Skeletal muscle tissue (tissue), 4 donors: ENCODE results near the gene RGL4. TPM values are rescaled to one million over a fixed set of nuclear protein-coding genes. Genes with fewer than 3 reads are reported as not detected.

Experiments
- H3K27ac ChIP-seq: one replicate; pipeline ENCODE4 v1.7.0; 2013; ENCODE audit warnings: mild to moderate bottlenecking, low read depth, low read length, inconsistent platforms
- H3K27me3 ChIP-seq, 3 donors: one replicate each; pipeline ENCODE4 v1.7.0; 2013; ENCODE audit warnings: low read length in 3 of 3; ENCODE audit not compliant: control insufficient read depth in 3 of 3, insufficient read depth in 3 of 3
- H3K36me3 ChIP-seq, 3 donors: one replicate each; pipeline ENCODE4 v1.7.0; 2013; ENCODE audit warnings: low read length in 3 of 3; ENCODE audit not compliant: control insufficient read depth in 3 of 3, insufficient read depth in 3 of 3
- H3K4me1 ChIP-seq, 3 donors: one replicate each; pipeline ENCODE4 v1.7.0; 2013; ENCODE audit warnings: low read length in 3 of 3, mild to moderate bottlenecking in 3 of 3; ENCODE audit not compliant: control insufficient read depth in 3 of 3, insufficient read depth in 3 of 3
- H3K4me3 ChIP-seq, 3 donors: one replicate each; pipeline ENCODE4 v1.7.0; 2013; ENCODE audit warnings: low read length in 3 of 3
- H3K9ac ChIP-seq, 3 donors: one replicate each; pipeline ENCODE4 v1.7.0; 2013; ENCODE audit warnings: low read length in 3 of 3, mild to moderate bottlenecking in 3 of 3, moderate library complexity in 2 of 3, low read depth in 1 of 3
- H3K9me3 ChIP-seq, 3 donors: one replicate each; pipeline ENCODE4 v1.7.0; 2013; ENCODE audit warnings: low read length in 3 of 3; ENCODE audit not compliant: control insufficient read depth in 3 of 3
- total RNA-seq: library from RNA; depleted of rRNA; stranded (reverse); fragments of >200 nt; gene quantifications from one replicate; pipeline ENCODE4 v1.2.3, GENCODE V29; 2014
- donor health status: Osteomylitis.

The RGL4 gene
- total RNA-seq, 1 donor from 2014 or later, result 0.52 TPM

DNA sequence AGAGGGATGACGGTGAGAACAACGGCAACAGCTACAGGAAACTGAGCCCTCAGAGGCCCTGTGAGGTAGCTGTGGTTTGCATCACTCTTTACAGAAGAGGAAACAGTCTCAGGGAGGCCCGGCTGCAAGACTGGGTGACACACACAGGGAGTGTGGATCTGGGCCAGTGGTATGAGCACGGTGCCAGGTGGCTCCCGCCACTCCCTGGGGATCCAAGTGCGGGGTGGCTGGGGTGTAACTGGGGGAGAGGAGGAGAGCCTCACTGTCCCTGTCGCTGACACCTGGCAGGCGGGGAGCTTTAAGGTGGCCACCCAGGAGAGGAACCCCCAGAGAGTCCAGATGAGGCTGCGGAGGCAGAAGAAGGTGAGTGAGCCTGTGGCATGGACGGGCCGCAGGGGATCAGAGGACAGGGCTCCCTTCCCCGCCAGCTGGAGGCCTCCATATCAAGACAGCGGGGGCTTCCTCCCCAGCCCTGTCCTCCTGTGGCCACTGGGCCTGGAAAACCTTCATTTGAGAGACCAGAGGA is 5.6 kb downstream of the RGL4 start:
- Histone ChIP-seq H3K4me3 (no peak overlapping the region), H3K4me1 (peaks cover 9 to 15% (median 10%) of the 10 kb centered on the region in 3 donors), H3K27ac (no peak overlapping the region), H3K27me3 (no peaks in the 10 kb centered on the region), H3K9ac (no peak overlapping the region), H3K36me3 (peaks cover 32 to 44% (median 34%) of the 10 kb centered on the region in 3 donors), H3K9me3 (no peaks in the 10 kb centered on the region)

DNA sequence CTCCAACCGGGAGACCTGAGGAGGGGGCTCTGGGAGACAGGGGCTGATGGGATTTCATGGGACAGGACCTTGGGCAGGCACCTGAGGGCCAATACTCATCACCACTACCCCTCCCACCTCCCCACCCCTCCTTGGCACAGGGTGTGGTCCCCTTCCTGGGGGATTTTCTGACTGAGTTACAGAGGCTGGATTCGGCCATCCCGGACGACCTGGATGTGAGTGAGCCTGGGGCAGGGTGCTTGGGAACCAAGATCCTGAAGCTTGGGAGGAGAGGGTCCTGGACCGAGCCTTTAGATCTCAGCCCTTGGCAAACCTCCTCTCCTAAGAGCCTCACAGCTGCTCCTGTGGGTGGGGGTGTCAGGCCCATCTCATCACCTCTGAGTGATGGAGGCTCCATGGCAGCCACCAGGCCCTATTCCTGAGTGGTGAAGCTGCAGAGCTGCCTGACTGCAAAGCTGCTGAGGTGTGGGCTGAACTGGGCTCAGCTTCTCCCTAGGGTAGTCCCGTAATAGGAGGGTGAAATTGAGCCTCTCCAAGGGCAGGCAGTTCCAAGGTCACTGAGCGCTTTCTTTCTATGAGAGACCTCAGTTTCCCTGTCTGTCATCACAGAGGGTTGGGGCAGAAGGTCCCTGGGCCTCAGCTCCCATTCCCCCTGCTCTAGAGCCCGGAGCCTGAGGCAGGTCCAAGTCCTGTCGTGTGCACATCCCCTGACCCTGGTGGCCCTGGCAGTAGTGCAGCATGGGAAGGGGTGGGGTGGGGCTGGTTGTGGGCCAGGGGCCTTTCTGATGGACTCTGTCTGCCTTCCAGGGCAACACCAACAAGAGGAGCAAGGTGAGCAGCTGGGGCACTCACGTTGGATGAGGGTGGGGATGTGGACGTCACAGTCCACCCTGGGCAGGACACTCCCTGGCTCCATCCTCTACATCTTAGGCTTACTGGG is 6.5 kb downstream of the RGL4 start:
- Histone ChIP-seq H3K9ac (no peak overlapping the region), H3K4me3 (no peak overlapping the region), H3K9me3 (no peaks in the 10 kb centered on the region), H3K4me1 (peaks cover 9 to 15% (median 10%) of the 10 kb centered on the region in 3 donors), H3K36me3 (peaks cover 32 to 52% (median 38%) of the 10 kb centered on the region in 3 donors), H3K27me3 (no peaks in the 10 kb centered on the region), H3K27ac (no peak overlapping the region)

DNA sequence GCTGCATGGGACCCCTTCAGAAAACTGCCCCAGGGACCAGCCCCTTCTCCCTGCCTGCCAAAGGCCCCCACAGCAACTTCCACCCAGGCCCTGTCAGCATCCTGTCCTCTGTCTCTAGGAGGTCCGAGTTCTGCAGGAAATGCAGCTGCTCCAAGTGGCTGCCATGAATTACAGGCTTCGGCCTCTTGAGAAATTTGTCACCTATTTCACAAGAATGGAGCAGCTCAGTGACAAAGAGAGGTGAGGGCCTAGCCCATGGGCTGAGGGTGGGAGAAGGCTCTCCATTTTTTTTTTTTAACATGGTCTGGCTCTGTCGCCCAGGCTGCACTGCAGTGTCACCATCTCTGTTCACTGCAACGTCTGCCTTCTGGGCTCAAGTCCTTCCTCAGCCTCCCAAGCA is 7.3 kb downstream of the RGL4 start:
- H3K4me1 ChIP-seq, result peaks cover 2 to 7% (median 4%) of the 10 kb centered on the region in 3 donors
- H3K9me3 ChIP-seq, result no peaks in the 10 kb centered on the region
- no peak overlapping the region for H3K27ac ChIP-seq
- H3K4me3 ChIP-seq, result no peak overlapping the region
- no peak overlapping the region for H3K9ac ChIP-seq
- H3K27me3 ChIP-seq, result no peaks in the 10 kb centered on the region
- peaks cover 26 to 52% (median 40%) of the 10 kb centered on the region in 3 donors for H3K36me3 ChIP-seq

DNA sequence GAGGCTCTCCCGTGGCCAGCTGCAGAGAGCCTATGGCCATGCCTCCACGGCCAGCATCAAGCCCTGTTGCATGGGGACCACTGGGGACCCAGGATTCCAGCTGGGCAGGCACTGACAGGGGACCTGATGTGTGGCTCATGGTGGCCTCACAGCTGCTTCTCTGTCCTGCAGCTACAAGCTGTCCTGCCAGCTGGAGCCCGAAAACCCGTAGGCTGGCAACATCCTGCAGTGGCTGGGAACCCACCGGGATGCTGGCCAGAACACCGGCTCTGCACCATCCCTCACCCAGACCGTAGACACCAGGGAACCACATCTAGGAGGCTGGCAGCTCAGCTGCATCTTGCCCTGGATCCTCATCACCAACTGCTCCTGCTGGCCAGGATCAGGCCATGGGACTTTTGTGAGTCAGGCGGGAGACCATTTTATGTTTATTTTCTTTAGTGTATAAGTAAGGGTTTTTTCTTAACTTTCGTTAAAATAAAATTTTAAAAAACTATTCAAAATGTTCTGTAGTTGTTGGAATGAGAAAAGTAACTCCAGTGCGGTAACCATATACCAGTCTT is 7.9 kb downstream of the RGL4 start:
- H3K9ac ChIP-seq, result no peak overlapping the region
- H3K27ac ChIP-seq, result no peak overlapping the region
- H3K9me3 ChIP-seq, result no peaks in the 10 kb centered on the region
- H3K36me3 ChIP-seq, result peaks cover 25 to 46% (median 36%) of the 10 kb centered on the region in 3 donors
- H3K4me3 ChIP-seq, result no peak overlapping the region
- no peaks in the 10 kb centered on the region for H3K27me3 ChIP-seq
- H3K4me1 ChIP-seq, result peaks cover 0 to under 1% (median 0%) of the 10 kb centered on the region in 3 donors

DNA sequence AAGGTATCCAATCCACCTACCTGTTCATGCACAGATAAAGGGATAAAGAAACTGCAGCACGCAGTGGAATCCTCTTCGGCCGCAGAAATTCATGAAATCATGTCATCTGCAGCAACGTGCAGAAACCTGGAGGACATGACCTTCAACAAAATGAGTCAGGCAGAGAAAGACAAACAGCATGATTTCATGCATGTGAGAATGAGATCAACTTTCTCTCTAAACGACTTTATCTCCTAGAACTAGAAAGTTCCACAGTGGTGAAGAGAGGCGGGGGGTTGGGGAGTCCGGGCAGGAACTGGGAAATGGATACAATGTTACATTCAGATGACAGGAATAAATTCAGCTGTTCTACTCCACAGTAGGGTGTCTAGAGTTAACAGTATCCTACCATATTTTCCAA is 9.9 kb downstream of the RGL4 start:
- Histone ChIP-seq H3K9ac (no peak overlapping the region), H3K9me3 (no peaks in the 10 kb centered on the region), H3K4me3 (no peak overlapping the region), H3K27me3 (no peaks in the 10 kb centered on the region), H3K27ac (no peak overlapping the region), H3K36me3 (peaks cover 19 to 53% (median 38%) of the 10 kb centered on the region in 3 donors), H3K4me1 (no peaks in the 10 kb centered on the region)

DNA sequence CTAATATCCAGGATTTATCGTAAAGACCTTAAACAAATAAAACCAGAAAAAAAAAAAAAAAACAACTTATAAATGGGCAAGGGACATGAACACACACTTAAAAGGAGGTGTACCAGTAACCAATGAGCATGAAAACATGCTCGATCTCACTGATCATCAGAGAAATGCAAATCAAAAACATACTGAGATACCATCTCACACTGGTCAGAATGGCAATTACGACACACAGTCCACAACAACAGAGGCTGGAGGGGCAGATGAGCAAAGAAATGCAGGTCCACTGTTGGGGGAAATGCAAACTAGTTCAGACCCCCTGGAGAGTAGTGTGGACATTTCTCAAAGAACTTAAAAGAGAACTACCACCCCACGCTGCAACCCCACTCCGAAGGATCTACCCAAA is 13.2 kb downstream of the RGL4 start:
- Histone ChIP-seq H3K9ac (no peak overlapping the region), H3K4me3 (no peak overlapping the region), H3K36me3 (peaks cover 38 to 73% (median 56%) of the 10 kb centered on the region in 3 donors), H3K27me3 (no peaks in the 10 kb centered on the region), H3K9me3 (no peaks in the 10 kb centered on the region), H3K4me1 (no peaks in the 10 kb centered on the region), H3K27ac (no peak overlapping the region)

DNA sequence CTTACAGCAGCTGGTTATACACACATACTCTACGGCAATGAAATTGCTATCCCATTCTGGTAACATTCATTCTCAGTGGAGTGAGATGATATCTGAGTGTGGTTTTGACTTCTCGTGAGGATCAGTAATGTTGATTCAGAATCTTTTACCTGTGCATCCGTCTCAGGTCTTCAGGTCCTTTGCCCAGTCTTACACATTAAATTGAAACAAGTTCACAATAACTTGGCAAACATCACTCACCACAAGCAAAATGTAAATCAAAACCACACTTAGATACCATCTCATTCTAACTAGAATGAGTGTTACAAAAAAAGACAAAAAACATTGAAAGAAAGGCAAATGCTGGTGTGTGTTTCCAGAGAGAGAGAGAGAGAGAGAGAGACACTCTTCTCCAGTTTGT is 14.0 kb downstream of the RGL4 start:
- Histone ChIP-seq H3K36me3 (peaks cover 45 to 76% (median 64%) of the 10 kb centered on the region in 3 donors), H3K27me3 (no peaks in the 10 kb centered on the region), H3K9me3 (no peaks in the 10 kb centered on the region), H3K4me1 (no peaks in the 10 kb centered on the region), H3K4me3 (no peak overlapping the region), H3K27ac (no peak overlapping the region), H3K9ac (no peak overlapping the region)

DNA sequence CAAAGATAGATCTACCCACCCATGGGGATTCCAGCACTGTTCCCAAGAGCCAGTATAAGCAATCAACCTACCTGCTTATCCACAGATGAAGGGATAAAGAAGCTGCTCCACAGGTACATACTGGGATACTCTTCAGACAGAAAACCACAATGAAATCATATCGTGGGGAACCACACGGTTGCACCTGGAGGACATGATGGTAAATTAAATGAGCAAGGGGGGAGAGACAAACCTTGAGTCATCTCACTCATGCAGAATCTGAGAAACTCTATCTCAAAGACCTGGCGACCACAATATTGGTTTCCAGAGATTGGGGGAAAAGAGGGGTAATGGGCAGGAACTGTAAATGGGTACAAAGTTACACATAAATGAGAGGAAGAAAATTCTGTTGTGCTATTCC is 14.5 kb downstream of the RGL4 start:
- Histone ChIP-seq H3K27ac (no peak overlapping the region), H3K36me3 (peaks cover 45 to 78% (median 62%) of the 10 kb centered on the region in 3 donors), H3K4me1 (no peaks in the 10 kb centered on the region), H3K4me3 (no peak overlapping the region), H3K9me3 (no peaks in the 10 kb centered on the region), H3K27me3 (no peaks in the 10 kb centered on the region), H3K9ac (no peak overlapping the region)

DNA sequence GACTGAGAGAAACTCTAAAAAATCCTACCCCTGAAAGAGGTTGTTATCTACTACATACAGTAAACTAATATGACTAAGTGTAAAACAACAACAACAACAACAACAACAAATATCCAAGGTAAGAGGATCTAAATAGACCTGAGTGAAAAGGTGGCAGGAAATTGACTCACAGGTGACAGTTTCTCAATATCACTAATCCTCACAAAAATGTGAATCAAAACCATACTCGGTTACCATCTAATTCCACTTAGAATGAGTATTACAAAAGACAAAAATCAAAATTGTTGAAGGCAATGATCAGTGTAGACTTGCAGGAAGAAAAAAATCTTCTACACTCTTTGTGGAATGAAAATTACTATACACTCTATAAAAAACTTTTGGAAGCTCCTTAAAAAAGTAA is 17.5 kb downstream of the RGL4 start:
- Histone ChIP-seq H3K4me3 (no peak overlapping the region), H3K4me1 (no peaks in the 10 kb centered on the region), H3K36me3 (peaks cover 53 to 79% (median 73%) of the 10 kb centered on the region in 3 donors), H3K9ac (no peak overlapping the region), H3K27ac (no peak overlapping the region), H3K27me3 (no peaks in the 10 kb centered on the region), H3K9me3 (no peaks in the 10 kb centered on the region)

DNA sequence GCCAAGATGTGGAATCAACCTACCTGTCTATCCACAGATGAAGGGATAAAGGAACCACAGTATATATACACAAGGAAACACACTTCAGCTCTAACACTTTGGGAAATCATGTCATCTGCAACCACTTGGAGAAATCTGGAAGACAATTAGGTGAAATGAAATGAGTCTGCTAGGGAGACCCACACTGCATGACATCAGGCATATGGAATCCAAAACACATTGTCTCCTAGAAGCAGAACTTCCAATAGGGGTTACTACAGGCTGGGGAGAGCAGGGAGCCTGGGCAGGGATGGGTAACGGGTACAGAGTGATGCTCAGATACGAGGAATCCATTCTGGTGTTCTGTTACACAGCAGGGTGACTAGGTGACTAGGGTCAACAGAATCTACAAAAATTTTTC is 18.3 kb downstream of the RGL4 start:
- Histone ChIP-seq H3K36me3 (peaks cover 56 to 80% (median 73%) of the 10 kb centered on the region in 3 donors), H3K27ac (no peak overlapping the region), H3K4me3 (no peak overlapping the region)

More for the DNA sequence above, 18.3 kb downstream of the RGL4 start:
- no peaks in the 10 kb centered on the region for H3K27me3 ChIP-seq
- no peak overlapping the region for H3K9ac ChIP-seq
- H3K9me3 ChIP-seq, result no peaks in the 10 kb centered on the region
- H3K4me1 ChIP-seq, result no peaks in the 10 kb centered on the region
